Measurements from ENCODE around the gene ZFHX3. TPM values are rescaled to one million over a fixed set of nuclear protein-coding genes. Genes with fewer than 3 reads are reported as not detected.

ZFHX3 gene
- total and polyA plus RNA-seq, 8 donors, result 2.5 to 17.6 (median 9.9) TPM

- TF ChIP-seq CTCF (IDR thresholded peaks at IDR 0.05), result no peak
- Histone ChIP-seq H3K9me3 (no peaks in the 10 kb centered on the region), H3K4me1 (peaks cover 0 to 6% (median 0%) of the 10 kb centered on the region in 3 donors), H3K27ac (no peak overlapping the region), H3K36me3 (peaks cover 0 to 6% (median 5%) of the 10 kb centered on the region in 3 donors), H3K27me3 (no peaks in the 10 kb centered on the region), H3K4me3 (no peak overlapping the region)
- no peak for DNase-seq
- no peak for FAIRE-seq
- no peak for ATAC-seq
- intact Hi-C loops (cut with DNase I), result no loop called here
- WGBS, 2 donors, result 90% methylated on average over 5 of the region's 5 CpGs
Measured at GRCh38 chr16:72815348-72816318, 232.3 kb downstream of the ZFHX3 start.

- Histone ChIP-seq H3K27ac (no peak overlapping the region), H3K4me3 (no peak overlapping the region), H3K27me3 (no peaks in the 10 kb centered on the region), H3K36me3 (peaks cover 0 to 6% (median 5%) of the 10 kb centered on the region in 3 donors), H3K9me3 (no peaks in the 10 kb centered on the region), H3K4me1 (peaks cover 0 to 6% (median 0%) of the 10 kb centered on the region in 3 donors)
- DNase-seq, result no peak
- TF ChIP-seq CTCF (IDR thresholded peaks at IDR 0.05), result no peak
- intact Hi-C loops (cut with DNase I), result no loop called here
- no peak for FAIRE-seq
- 85 to 87% methylated on average over 2 of the region's 2 CpGs for whole genome bisulfite sequencing, 2 donors
- no peak for ATAC-seq
Measured at GRCh38 chr16:72814226-72814625, 233.7 kb downstream of the ZFHX3 start.

- no peaks in the 10 kb centered on the region for H3K27me3 ChIP-seq
- ATAC-seq (no peak), DNase-seq (no peak), FAIRE-seq (no peak)
- TF ChIP-seq CTCF (IDR thresholded peaks at IDR 0.05), result no peak
- peaks cover 0 to 6% (median 0%) of the 10 kb centered on the region in 3 donors for H3K4me1 ChIP-seq
- intact Hi-C loops (cut with DNase I), result no loop called here
- no peak overlapping the region for H3K4me3 ChIP-seq
- H3K27ac ChIP-seq, result no peak overlapping the region
- H3K9me3 ChIP-seq, result no peaks in the 10 kb centered on the region
- 85 to 89% methylated on average over 3 of the region's 3 CpGs for WGBS, 2 donors
- H3K36me3 ChIP-seq, result peaks cover 0 to 6% (median 5%) of the 10 kb centered on the region in 3 donors
Measured at GRCh38 chr16:72812672-72813071, 235.3 kb downstream of the ZFHX3 start.

GRCh38 chr16:72811876-72812275, 236.1 kb downstream of the ZFHX3 start:
- intact Hi-C loops (cut with DNase I), result no loop called here
- H3K36me3 ChIP-seq, result peaks cover 0 to 6% (median 5%) of the 10 kb centered on the region in 3 donors
- WGBS, 2 donors, result 93 to 94% methylated on average over 6 of the region's 6 CpGs
- H3K4me3 ChIP-seq, result no peak overlapping the region
- no peaks in the 10 kb centered on the region for H3K27me3 ChIP-seq
- TF ChIP-seq CTCF (IDR thresholded peaks at IDR 0.05), result no peak
- peaks cover 0 to 6% (median 0%) of the 10 kb centered on the region in 3 donors for H3K4me1 ChIP-seq
- no peaks in the 10 kb centered on the region for H3K9me3 ChIP-seq
- DNase-seq, result no peak
- ATAC-seq, result no peak
- no peak overlapping the region for H3K27ac ChIP-seq
- no peak for FAIRE-seq
